ENCODE results near the gene RIMS1. TPM values are rescaled to one million over a fixed set of nuclear protein-coding genes. Genes with fewer than 3 reads are reported as not detected.

Gene RIMS1
- total and polyA plus RNA-seq, 9 of the 15 experiments (the other 6 are each of a cell fraction or from before 2014, with no cell fraction given): not detected

GRCh38 chr6:72049376-72049775 is 163.0 kb downstream of the RIMS1 start:
- FAIRE-seq (no peak), DNase-seq (ENCODE audit: extremely low read depth in 1 of 4, low spot score in 3 of 4) (no peak), ATAC-seq (no peak)
- no peak overlapping the region for H2AFZ ChIP-seq (ENCODE audit: low read depth, low read length)
- H3K9ac ChIP-seq (ENCODE audit: insufficient read depth in 1 of 2, low read depth in 2 of 2, low read length in 2 of 2): no peak overlapping the region
- CTCF ChIA-PET (ENCODE audit: low intra/inter-chr PET ratio): no interaction called here
- H3K27ac ChIP-seq (ENCODE audit: extremely low read depth, low read depth, low read length): no peak overlapping the region
- POLR2A ChIA-PET: interaction anchor here (0.6 kb wide), 1 partner anchor 41 kb away, joined by 4 read pairs; no protein-coding TSS in a partner anchor
- no peaks in the 10 kb centered on the region for H3K9me3 ChIP-seq (replicated peaks; ENCODE audit: control insufficient read depth, insufficient read depth, low read depth, low read length)
- no peaks in the 10 kb centered on the region for H3K36me3 ChIP-seq (ENCODE audit: control insufficient read depth, insufficient read depth, low read length)
- no peaks in the 10 kb centered on the region for H3K27me3 ChIP-seq (ENCODE audit: control insufficient read depth in 2 of 2, insufficient read depth in 2 of 2, low read length in 2 of 2)
- WGBS (ENCODE audit: insufficient coverage, low coverage, missing lambda C conversion rate): 1% methylated on average over 3 of the region's 3 CpGs
- H3K4me1 ChIP-seq (replicated peaks in 1 of 2; ENCODE audit: control insufficient read depth in 2 of 2, insufficient read depth in 2 of 2, low read length in 2 of 2): no peaks in the 10 kb centered on the region
- no peaks in the 10 kb centered on the region for H3K9me1 ChIP-seq (ENCODE audit: control insufficient read depth, insufficient read depth, low read length)
- H3K79me2 ChIP-seq (ENCODE audit: control insufficient read depth, insufficient read depth, low read length): no peaks in the 10 kb centered on the region
- in situ Hi-C loops (cut with MboI) (no loop called here), intact Hi-C loops (cut with micrococcal nuclease) (no loop called here)
- no peak overlapping the region for H3K4me3 ChIP-seq
- no peak overlapping the region for H3K4me2 ChIP-seq (ENCODE audit: insufficient read depth, low read length)
- H4K20me1 ChIP-seq (replicated peaks; ENCODE audit: control insufficient read depth, insufficient read depth, low read length): no peaks in the 10 kb centered on the region
- BruUV-seq (replicated peaks): no TSS peak
- TF ChIP-seq ETV1 (tag; conservative IDR thresholded peaks at IDR 0.05; ENCODE audit: low read depth) (no peak), CBFB (CRISPR knock-in tag; IDR thresholded peaks at IDR 0.05) (no peak), MYC (IDR thresholded peaks at IDR 0.05; ENCODE audit: low read depth, low read length) (no peak), MYC (CRISPR knock-in tag; IDR thresholded peaks at IDR 0.05; ENCODE audit: borderline replicate concordance, low read depth) (no peak), NR2C2 (CRISPR knock-in tag; IDR thresholded peaks at IDR 0.05) (no peak), NR2C2 (tag; IDR thresholded peaks at IDR 0.05) (no peak), ZFPM2 (CRISPR knock-in tag; IDR thresholded peaks at IDR 0.05) (no peak), POLR3G (IDR thresholded peaks at IDR 0.05; ENCODE audit: extremely low read depth, insufficient read length, insufficient replicate concordance) (no peak), SIN3A (IDR thresholded peaks at IDR 0.05; ENCODE audit: borderline replicate concordance in 2 of 2, control insufficient read depth in 1 of 2, low read depth in 2 of 2, low read length in 2 of 2) (no peak), RUNX1 (IDR thresholded peaks at IDR 0.05; ENCODE audit: low read depth) (no peak), BCLAF1 (IDR thresholded peaks at IDR 0.05; ENCODE audit: borderline replicate concordance in 1 of 2, control insufficient read depth in 1 of 2, low read depth in 2 of 2, low read length in 1 of 2) (no peak), DEAF1 (CRISPR knock-in tag; IDR thresholded peaks at IDR 0.05) (no peak), HNRNPH1 (optimal IDR thresholded peaks at IDR 0.05; ENCODE audit: low read depth, low read length) (no peak), FOXO4 (CRISPR knock-in tag; IDR thresholded peaks at IDR 0.05) (no peak), ZNF146 (CRISPR knock-in tag; IDR thresholded peaks at IDR 0.05; ENCODE audit: unreplicated experiment) (no peak), ILK (tag; IDR thresholded peaks at IDR 0.05; ENCODE audit: borderline replicate concordance, low read depth) (no peak), CCAR2 (IDR thresholded peaks at IDR 0.05; ENCODE audit: low read depth, low read length) (no peak)
